RPMI7951 (cell line): ENCODE results near the gene BARX2. TPM values are rescaled to one million over a fixed set of nuclear protein-coding genes. Genes with fewer than 3 reads are reported as not detected.

Experiments used
- DNase-seq: peaks from one replicate; pipeline ENCODE4 v3.0.0-alpha.2; 2012; ENCODE audit warnings: low read depth
- total RNA-seq: library from RNA; depleted of rRNA; stranded (reverse); fragments of >200 nt; shearing (Covaris generic); gene quantifications from 2 replicates; pipeline ENCODE4 v1.2.3, GENCODE V29; 2014

Gene BARX2
- total RNA-seq, 1 experiment from 2014 or later: not detected

DNA sequence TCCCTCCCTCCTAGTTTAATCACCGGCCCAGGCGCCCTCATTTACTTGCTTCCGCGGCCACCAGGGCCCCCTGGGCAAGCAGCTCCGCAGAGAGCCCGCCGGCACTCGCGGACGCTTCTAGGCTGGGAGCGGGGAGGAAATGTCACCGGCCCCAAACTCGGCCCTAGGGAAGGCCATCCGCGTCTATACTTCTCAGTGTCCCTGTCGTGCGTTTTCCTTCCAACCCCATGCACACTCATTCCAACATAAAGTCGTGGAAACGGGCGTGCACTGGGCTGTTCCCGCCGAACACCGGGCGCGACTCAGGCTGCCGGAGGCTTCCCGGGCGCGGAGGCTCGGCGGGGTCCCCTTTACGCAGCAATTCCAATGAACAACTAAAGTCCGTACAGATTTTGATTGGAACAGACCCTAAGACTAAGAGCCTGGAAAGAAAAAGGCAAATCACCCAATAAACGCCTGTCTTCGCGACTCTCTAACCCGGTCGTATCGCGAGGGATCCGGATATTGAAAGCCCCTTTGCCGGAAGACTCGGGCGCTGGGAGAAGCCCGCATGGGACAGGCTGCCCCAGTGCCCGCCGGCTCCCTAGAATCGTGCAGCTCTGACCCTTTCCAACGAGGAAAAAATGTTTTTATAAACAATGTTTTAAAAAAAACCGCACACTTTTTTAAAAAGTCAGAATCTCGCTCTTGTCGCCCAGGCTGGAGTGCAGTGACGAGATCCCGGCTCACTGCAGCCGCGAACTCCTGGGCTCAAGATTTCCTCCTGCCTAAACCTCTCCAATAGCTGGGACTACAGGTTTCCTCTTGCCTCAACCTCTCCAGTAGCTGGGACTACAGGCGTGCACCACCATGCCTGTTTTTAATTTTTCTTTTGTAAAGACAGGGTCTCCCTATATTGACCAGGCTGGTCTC is 1.3 kb upstream of the BARX2 start:
- DNase-seq: no peak

DNA sequence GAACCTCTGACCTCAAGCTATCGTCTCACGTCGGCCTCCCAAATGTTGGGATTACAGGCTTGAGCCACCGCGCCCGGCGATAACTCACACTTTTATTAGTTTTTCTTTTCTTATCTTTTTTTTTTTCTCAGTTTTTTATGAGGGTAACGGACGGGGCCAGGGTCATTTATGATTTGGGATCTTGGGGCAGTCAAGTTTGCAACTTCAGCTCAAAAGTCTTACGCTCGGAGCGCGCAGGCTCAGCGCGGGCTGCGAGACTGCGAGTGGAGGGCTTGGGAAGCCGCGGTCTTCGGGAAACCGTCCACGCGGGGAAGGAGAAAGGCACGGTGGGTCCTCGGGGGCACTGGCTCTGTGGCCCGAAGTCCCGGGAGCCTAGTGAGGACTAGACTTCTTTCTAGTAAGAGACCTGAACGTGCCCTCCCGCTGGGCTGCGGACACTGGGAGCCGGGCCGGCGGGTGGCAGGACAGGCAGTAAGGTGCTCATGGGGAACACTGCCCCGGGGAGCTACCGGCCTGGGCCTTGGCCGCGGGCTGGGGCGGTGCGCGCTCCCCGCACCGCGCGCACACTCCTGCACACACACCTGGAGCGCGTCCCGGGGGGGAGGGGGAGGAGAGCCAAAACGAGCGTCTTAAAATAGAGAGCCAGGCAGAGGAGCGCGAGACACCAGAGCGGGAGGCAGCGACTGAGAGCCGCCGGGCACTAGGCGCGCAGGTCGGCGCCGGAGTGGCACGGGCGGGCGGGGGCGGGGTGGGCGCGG is 476 bp upstream of the BARX2 start:
- DNase-seq: no peak

DNA sequence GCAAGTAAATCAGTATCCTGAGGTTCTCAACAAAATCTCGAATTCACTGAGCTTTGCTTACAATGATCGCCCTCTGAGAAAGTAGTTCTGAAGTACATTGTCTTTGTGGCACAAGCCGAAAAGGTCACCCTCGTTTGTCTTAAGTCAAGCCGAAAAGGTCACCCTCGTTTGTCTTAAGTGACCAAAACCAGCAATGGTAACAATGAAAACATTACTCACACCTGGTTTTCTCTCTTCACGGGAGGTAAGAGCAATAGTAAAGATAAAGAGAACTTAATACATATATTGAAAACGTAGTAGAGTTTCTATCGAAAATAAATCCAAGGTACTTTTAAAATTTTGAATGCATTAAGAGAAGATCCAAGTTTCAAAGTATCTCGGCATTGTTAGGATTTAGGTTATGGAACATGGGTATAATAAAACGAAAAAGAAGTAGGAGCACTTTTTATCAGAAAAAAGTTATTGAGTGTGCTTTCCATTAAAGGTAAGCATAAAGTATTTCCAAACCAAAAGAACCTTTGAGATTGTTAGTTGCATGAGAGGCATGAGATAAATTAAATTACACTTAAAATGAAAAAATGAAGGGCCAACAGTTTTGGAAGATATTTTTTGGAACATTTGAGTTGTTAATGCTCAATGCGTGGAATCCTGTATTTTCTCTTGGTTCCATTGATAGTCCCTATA is 1.2 kb downstream of the BARX2 start:
- no peak for DNase-seq

DNA sequence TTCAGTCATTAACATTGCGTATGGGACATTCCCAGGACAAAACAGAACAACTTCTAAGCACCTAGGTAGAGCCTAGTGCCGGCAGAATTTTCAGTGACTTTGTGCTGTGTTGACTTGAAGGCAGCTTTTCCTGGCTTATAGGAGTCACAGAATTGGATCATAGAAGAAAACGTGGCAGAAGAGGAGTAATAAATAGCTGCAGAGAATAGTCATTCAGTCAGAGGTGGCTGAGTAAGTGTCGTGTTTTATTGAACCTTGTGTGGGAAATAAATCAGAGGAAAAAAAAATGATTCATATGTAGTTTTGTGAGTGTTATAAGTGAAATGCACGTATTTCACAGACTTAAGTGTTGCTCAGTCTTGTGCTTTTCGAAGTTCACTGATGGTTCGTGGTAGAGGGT is 2.1 kb downstream of the BARX2 start:
- no peak for DNase-seq

DNA sequence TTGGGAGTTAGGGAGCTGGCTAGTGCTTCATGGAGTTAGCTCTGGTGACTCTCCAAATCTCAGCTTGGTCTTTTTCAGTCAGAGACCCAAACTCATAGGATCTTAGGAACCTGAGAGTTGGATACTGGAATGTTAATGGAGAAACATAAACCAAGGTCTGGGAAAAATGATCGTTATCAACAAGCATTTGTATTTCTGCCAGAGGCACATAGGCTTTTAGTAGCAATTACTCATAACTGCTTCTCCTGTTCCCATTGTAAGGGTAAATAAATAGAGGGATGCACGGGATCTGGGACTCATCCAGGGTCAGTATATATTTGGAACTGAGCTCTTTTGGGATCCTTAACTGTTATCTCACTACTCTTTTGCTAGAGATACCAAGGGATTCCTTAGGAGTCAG is 4.8 kb downstream of the BARX2 start:
- DNase-seq: no peak

DNA sequence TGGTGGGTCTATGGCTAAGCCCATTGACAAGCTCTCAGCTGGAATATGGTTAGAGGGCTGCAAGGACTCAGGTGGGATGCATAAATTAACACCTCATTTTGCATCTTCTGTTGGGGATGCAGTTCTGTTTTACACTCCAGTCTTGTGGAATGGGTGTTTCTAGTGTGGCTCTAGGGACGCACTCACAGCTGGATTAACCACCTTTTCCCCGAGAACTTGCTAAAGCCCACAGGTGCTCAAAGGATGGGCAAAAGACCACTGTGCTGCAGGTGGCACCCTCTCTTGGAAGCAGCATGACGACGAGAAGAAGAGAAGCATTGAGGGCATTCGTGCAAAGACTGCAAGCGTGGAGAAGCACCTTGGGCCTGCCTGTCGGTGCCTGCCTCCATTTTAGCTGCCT is 6.9 kb downstream of the BARX2 start:
- no peak for DNase-seq

DNA sequence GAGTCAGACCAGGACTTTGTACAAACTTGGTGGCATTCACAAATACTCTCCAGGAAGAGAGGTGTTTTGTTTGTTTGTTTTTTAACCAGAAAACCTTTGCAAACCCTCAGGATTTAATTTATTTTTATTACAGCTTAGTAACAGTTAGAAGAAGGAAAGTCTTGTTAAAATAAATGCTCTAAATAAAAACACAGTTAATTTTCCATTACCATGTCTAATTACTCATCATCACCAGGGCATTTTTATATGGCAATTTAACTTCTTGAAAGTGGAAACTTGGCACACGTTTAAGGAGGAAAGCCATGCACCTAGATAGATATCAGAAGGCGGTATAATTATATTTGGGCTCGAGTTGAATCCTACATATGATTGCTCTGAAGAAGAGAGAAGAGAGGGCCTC is 7.4 kb downstream of the BARX2 start:
- no peak for DNase-seq

DNA sequence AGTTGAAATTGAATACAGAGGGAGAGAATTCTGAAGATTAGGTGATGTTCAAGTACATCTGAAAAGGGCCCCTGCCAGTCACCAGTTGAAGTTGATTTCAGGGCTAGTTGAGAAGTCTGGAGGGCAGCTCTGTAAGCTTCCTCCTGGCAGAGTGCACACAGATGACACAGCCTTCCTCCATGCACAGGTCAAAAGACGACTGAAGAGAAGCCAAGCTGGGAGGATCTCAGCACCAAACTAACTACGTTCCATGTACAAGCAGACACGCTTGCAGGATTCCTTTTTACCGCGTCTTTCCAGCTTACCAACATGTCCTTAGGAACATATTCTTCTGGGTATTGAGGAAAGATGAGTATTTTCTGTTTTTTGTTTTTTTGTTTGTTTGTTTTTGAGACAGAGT is 7.9 kb downstream of the BARX2 start:
- DNase-seq: no peak

DNA sequence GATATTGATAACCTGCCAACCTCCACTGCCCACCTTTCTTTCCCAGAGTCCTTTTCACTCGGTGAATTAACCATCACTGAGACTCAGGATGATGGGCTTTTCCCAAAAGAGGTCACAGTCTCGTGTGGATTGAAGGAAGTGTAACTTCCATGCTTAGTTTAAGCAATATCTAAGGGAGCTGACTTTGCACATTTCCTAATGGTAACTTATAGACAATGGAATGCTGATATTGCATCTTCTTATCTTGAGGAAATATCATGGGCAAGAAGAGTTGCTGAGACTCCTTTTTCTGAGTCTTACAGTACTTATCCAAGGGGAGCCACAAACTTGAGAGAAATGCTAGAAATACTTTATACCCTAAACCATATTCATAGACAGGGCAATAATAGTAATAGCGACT is 8.8 kb downstream of the BARX2 start:
- no peak for DNase-seq

DNA sequence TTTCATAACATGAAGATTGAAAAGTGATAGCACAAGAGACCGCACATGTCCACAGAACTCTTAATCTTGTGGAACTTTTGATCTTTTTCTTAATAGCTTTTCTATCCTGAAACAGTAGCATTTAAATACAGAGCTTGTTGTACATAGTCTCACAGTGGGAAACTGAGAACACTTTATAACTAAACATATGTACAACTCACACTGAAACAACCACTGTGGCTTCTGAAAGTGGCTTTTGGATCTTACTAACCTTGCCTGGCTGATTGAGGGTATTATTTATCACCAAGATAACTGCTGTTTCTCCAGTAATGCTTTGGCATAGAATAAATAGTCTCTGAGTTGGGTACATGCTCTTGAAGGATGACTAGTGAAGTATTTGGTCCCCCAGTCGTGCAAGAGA is 10.2 kb downstream of the BARX2 start:
- no peak for DNase-seq

DNA sequence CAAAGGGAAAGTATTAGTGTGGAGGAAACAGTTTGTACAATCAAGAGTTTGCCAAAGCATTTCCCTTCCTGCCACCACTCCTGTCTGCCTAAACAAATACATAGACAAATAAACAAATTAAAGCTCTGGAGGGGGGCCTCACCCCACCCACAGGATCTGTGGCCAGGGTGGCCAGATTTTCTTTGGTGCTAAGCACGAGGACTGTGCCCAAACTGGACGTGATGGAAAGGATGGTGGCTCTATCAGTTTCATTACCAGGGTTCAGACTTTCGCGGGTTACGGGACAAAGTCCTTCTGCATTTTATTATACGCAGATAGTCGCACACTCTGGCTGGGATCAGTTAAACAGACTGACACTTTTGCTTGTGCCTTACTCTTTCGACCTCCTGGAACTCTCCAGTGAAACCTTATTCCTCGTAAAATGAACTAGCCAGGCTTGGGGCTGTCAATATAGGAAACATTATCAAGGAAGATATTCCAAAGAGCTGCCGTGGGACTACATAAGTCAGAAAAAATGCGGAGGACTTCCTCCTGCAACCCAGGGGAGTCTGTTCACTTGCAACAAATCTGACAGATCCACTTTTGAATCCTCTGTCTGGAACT is 11.2 kb downstream of the BARX2 start:
- no peak for DNase-seq

DNA sequence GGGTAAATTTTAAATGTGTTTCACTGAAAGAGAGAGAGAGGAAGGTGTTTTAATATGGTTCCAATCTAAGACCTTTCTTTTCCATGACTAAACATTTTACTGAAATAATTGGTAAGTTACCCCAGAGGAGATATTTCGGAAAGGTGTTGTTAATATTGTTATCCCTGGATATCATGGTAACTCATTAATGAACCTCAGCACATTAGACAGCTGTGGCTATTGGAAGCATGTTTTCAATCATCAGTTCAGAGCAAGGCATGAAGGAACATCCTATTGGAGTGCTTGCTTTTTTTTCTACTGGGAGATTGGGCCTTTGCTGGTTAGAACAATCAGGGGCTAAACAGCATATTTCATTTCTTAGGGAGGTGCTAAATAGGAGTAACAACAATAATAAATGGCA is 11.8 kb downstream of the BARX2 start:
- DNase-seq: no peak

DNA sequence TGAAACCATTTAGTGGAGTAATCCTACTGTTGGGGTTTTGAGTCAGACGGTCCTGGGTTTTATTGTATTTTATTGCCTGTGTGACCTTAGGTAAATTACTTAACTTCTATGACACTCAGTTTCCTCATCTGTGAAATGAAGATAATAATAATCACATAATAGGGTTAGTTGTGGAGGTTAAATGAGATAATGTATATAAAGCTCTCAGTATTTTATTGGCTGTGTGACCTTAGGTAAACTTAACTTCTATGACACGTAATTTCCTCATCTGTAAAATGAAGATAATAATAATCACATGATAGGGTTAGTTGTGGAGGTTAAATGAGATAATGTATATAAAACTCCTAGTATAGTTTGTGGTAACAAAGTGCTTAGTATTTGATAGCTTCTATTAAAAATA is 13.2 kb downstream of the BARX2 start:
- DNase-seq: no peak

DNA sequence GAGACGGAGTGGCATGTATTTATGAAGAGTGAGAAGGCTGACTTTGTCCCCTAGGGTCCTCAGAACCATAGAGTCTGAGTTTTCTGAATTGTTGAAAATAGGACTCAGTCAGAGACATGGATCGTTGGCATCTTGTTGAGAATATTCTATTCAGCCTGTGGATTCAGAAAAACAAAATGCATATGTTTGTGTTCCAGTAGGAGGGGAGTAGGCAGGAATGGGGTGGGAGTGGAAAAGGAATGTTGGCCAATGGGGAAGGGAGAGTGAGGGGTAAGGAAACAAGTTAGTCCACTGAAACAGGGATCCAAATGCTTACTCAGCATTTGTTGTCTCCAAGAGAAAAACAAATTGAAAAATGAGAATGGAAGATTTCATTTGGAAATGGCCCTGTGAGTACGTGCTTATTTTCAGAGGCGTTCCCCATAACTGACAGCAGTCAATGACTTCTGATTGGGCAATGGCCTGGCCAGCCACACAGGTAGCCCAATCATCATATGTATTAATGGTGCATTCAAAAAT is 14.7 kb downstream of the BARX2 start:
- DNase-seq: no peak

DNA sequence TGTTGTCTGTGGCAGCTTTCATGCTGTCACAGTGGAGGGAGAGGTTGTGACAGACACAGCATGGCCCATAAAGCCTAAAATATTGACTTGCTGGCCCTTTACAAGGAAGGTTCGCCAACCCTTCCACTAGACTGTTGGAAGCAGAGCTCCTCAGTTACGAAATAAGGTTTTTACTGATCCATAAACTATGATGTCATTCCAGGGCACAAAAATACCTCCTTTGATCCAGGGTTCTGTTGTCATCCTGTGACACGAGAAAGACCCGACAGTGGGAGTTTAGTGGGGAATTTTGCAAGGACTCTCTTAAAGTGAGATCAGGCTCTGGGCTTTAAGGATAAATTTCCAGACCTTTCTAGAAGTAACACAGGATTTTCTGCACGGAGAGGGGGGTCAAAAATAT is 15.7 kb downstream of the BARX2 start:
- no peak for DNase-seq

DNA sequence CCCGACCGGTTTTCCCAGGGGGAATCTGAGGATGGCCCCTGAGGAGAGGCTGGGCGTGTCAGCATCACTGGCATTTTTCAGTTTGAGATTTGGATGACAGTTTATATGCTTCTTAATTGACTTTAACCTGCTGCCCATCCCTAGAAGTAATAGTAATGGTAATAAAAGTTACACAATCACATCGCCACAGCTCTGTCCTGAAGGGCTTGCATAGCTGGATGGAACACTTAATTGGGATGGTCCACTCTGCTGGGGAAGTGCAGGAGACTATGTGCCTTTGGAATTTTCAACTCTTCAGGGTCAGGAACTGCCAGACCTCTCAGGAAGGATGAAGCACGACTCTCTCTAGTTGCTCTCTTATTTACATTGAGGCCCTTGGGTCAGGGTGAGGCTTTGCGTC is 16.2 kb downstream of the BARX2 start:
- no peak for DNase-seq

DNA sequence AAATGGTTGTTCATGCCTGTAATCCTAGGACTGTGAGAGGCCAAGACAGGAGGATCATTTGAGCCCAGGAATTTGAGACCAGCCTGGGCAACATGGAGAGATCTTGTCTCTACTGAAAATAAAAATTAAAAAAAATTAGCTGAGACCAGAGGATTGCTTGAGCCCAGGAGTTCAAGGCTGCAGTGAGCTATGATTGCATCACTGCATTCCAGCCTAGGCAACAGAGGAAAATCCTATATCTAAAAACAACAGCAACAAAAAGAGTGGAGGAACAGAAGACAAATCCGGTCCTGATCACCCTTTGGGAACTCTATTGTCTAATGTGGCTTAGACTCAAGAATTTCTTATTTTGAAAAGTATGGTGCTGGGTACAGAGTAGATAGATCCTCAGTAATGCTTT is 17.3 kb downstream of the BARX2 start:
- DNase-seq: no peak

DNA sequence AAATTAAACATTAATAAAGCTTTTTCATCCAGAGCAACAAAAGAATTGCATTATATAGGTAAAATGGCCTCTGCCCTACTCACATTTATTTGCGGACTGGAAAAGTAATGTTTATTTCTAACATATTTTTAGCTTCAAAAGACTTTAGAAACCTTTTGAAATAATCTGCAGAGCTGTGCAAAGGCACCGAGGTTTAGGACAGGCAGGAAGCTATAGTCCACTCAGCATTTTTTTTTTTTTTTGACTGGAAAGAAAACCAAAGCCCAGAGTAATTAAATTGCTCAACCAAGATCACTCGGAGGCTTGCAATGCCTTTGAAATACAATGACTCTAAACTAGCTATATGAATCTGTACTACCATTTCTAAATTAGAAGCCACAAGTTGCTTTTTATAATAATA is 19.1 kb downstream of the BARX2 start:
- DNase-seq: no peak

DNA sequence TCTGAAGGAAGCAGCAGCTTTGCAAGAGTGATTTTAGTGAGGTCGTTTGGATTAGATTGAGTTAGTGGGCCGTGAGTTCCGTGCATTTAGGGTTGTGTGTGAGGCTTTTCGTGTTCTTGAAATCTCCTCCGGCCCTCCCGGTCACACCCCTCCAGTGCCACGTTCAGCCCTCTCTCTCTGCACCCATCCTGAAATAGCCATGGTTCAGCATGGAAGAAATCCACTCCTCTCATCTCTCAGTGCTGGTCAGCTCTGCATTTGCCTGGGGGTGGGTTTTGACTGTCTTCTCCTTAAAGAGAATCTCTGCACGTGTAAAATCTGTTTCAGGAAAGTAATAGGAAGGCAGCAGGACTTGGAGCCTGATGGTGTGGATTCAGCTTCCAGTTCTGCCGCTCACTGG is 19.8 kb downstream of the BARX2 start:
- no peak for DNase-seq

DNA sequence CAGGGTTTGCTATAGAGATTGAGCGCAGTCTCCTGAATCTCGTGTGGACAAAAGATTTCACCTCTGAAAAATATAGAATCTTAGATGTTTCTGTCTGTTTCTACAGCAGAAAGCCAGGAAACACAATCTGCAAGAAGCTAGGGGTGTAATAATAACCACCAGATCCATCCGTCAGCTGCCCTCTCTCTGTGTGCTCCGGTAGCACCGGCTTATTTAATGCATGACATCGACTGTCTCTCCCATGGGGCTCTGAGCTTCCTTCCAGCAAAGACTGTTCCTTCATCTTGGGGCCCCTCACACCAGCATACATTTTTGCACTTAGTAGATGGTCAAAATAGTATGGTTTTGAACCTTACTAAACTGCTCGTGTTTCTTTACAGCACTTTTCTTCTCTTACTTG is 20.2 kb downstream of the BARX2 start:
- DNase-seq: no peak

DNA sequence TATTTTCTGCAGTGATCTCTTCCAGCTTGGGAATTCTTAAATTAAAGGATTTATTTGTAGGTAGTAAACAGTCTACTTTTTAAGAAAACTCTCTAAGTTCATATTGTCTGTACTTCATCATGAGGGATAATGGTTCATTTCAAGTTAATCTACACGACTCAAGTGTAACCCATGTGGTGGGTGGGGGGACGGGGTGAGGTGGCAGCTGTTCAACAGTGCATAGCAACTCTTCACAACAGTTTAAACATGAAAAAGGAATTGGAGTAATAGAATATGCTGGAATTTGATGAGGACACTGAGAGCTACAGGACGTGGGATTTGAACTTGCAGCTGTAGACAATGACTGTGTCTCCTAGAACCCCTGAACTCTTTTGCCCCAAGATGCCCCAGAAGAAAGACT is 20.8 kb downstream of the BARX2 start:
- DNase-seq: no peak
